ENCODE results near the gene ZNF521.

Gene ZNF521

GRCh38 chr18:25047983-25048382 is 304.0 kb downstream of the ZNF521 start:
- H3K36me3 ChIP-seq (ENCODE audit: low read length), result no peaks in the 10 kb centered on the region
- no peak overlapping the region for H2AFZ ChIP-seq (ENCODE audit: low read depth, low read length, severe bottlenecking)
- no peaks in the 10 kb centered on the region for H3K9me3 ChIP-seq (ENCODE audit: insufficient read depth, low read length)
- H3K4me3 ChIP-seq (ENCODE audit: insufficient read depth, low read length, poor library complexity, severe bottlenecking), result no peak overlapping the region
- no peaks in the 10 kb centered on the region for H3K27me3 ChIP-seq (ENCODE audit: low read length)
- H3F3A ChIP-seq (ENCODE audit: insufficient read depth), result no peaks in the 10 kb centered on the region
- TF ChIP-seq CTCF (IDR thresholded peaks at IDR 0.05; ENCODE audit: insufficient read depth, low read length, poor library complexity, severe bottlenecking) (no peak), EZH2phosphoT487 (conservative IDR thresholded peaks at IDR 0.05; ENCODE audit: low read length) (no peak)
- H3K4me2 ChIP-seq (ENCODE audit: low read depth, low read length, poor library complexity, severe bottlenecking), result no peak overlapping the region
- H4K20me1 ChIP-seq (ENCODE audit: low read depth, low read length), result no peaks in the 10 kb centered on the region
- H3K9me2 ChIP-seq (replicated peaks; ENCODE audit: insufficient read depth, low read length), result no peaks in the 10 kb centered on the region
- H3K27ac ChIP-seq (ENCODE audit: low read depth, low read length), result no peak overlapping the region
- no peak overlapping the region for H3K9ac ChIP-seq (ENCODE audit: low read length)
- H3K79me2 ChIP-seq (ENCODE audit: insufficient read depth, low read length), result no peaks in the 10 kb centered on the region

GRCh38 chr18:25047421-25047820 is 304.5 kb downstream of the ZNF521 start:
- no peaks in the 10 kb centered on the region for H3K27me3 ChIP-seq (ENCODE audit: low read length)
- no peaks in the 10 kb centered on the region for H3K36me3 ChIP-seq (ENCODE audit: low read length)
- no peaks in the 10 kb centered on the region for H3F3A ChIP-seq (ENCODE audit: insufficient read depth)
- no peak overlapping the region for H3K27ac ChIP-seq (ENCODE audit: low read depth, low read length)
- no peaks in the 10 kb centered on the region for H4K20me1 ChIP-seq (ENCODE audit: low read depth, low read length)
- no peak overlapping the region for H2AFZ ChIP-seq (ENCODE audit: low read depth, low read length, severe bottlenecking)
- no peak overlapping the region for H3K9ac ChIP-seq (ENCODE audit: low read length)
- H3K4me2 ChIP-seq (ENCODE audit: low read depth, low read length, poor library complexity, severe bottlenecking), result no peak overlapping the region
- no peak overlapping the region for H3K4me3 ChIP-seq (ENCODE audit: insufficient read depth, low read length, poor library complexity, severe bottlenecking)
- no peaks in the 10 kb centered on the region for H3K9me2 ChIP-seq (replicated peaks; ENCODE audit: insufficient read depth, low read length)
- no peaks in the 10 kb centered on the region for H3K79me2 ChIP-seq (ENCODE audit: insufficient read depth, low read length)
- no peaks in the 10 kb centered on the region for H3K9me3 ChIP-seq (ENCODE audit: insufficient read depth, low read length)
- TF ChIP-seq CTCF (IDR thresholded peaks at IDR 0.05; ENCODE audit: insufficient read depth, low read length, poor library complexity, severe bottlenecking) (no peak), EZH2phosphoT487 (conservative IDR thresholded peaks at IDR 0.05; ENCODE audit: low read length) (no peak)

GRCh38 chr18:25044694-25045093 is 307.3 kb downstream of the ZNF521 start:
- no peaks in the 10 kb centered on the region for H3K36me3 ChIP-seq (ENCODE audit: low read length)
- H3K4me2 ChIP-seq (ENCODE audit: low read depth, low read length, poor library complexity, severe bottlenecking), result no peak overlapping the region
- H3K27ac ChIP-seq (ENCODE audit: low read depth, low read length), result no peak overlapping the region
- no peaks in the 10 kb centered on the region for H3F3A ChIP-seq (ENCODE audit: insufficient read depth)
- H2AFZ ChIP-seq (ENCODE audit: low read depth, low read length, severe bottlenecking), result no peak overlapping the region
- no peak overlapping the region for H3K9ac ChIP-seq (ENCODE audit: low read length)
- TF ChIP-seq CTCF (IDR thresholded peaks at IDR 0.05; ENCODE audit: insufficient read depth, low read length, poor library complexity, severe bottlenecking) (no peak), EZH2phosphoT487 (conservative IDR thresholded peaks at IDR 0.05; ENCODE audit: low read length) (no peak)
- H3K9me3 ChIP-seq (ENCODE audit: insufficient read depth, low read length), result no peaks in the 10 kb centered on the region
- no peaks in the 10 kb centered on the region for H4K20me1 ChIP-seq (ENCODE audit: low read depth, low read length)
- no peaks in the 10 kb centered on the region for H3K79me2 ChIP-seq (ENCODE audit: insufficient read depth, low read length)
- H3K4me3 ChIP-seq (ENCODE audit: insufficient read depth, low read length, poor library complexity, severe bottlenecking), result no peak overlapping the region
- no peaks in the 10 kb centered on the region for H3K9me2 ChIP-seq (replicated peaks; ENCODE audit: insufficient read depth, low read length)
- H3K27me3 ChIP-seq (ENCODE audit: low read length), result no peaks in the 10 kb centered on the region

Measured in SU-DHL-6 (cell line).